Endothelial cell of umbilical vein (primary cell): ENCODE measurements around the gene CNTFR. TPM values are rescaled to one million over a fixed set of nuclear protein-coding genes. Genes with fewer than 3 reads are reported as not detected.

Experiments used
- BruUV-seq: library from RNA; stranded (reverse); fragments of 400-500 nt; replicated peaks from 2 replicates; lab custom pipeline; 2021; lab: Mats Ljungman, UMichigan
- CTCF ChIA-PET: fragments of 300-600, 350-600 bp; sonication (Branson Sonifier 250); formaldehyde crosslinking; loops from one replicate; lab custom pipeline; 2021; ENCODE audit warnings: antibody characterized with exemption, inconsistent platforms; lab: Charles Lee
- POLR2A ChIA-PET: fragments of 300-600, 350-600 bp; sonication (Branson Sonifier 250); formaldehyde crosslinking; loops from one replicate; lab custom pipeline; 2021; ENCODE audit warnings: antibody characterized with exemption, inconsistent platforms; lab: Charles Lee
- DNase-seq: peaks from one replicate; pipeline ENCODE4 v3.0.0-alpha.2; 2011; ENCODE audit warnings: low read depth, low spot score
- FAIRE-seq: peaks from 2 replicates; lab custom pipeline; 2011; peaks lifted over from hg19 to GRCh38; lab: Jason Lieb, UNC
- H2AFZ ChIP-seq: 2 replicates; pipeline ENCODE4 v1.6.0; 2012; ENCODE audit warnings: low read depth, low read length, control low read depth, inconsistent platforms
- H3K27ac ChIP-seq: 2 replicates; pipeline ENCODE4 v1.5.1; 2011; ENCODE audit warnings: low read depth, mild to moderate bottlenecking, control low read depth, low read length, moderate library complexity; ENCODE audit not compliant: insufficient read depth
- H3K27me3 ChIP-seq, 2 experiments: 2 replicates each; pipeline versions ENCODE4 v1.6.0 to v1.6.1; 2011; ENCODE audit warnings: low read length in 2 of 2, mixed read lengths in 1 of 2; ENCODE audit not compliant: control insufficient read depth in 2 of 2, insufficient read depth in 2 of 2
- H3K36me3 ChIP-seq, 2 experiments: 2 replicates in 1 of 2; 3 replicates in 1 of 2; pipeline ENCODE4 v1.5.1; 2011; ENCODE audit warnings: low read length in 2 of 2, mild to moderate bottlenecking in 1 of 2, moderate library complexity in 1 of 2; ENCODE audit not compliant: control insufficient read depth in 2 of 2, insufficient read depth in 2 of 2; ENCODE audit errors: extremely low read depth in 1 of 2
- H3K4me1 ChIP-seq: 3 replicates; pipeline ENCODE4 v1.5.1; 2011; ENCODE audit warnings: mild to moderate bottlenecking, low read length; ENCODE audit not compliant: control insufficient read depth, insufficient read depth; ENCODE audit errors: extremely low read depth
- H3K4me2 ChIP-seq: 2 replicates; pipeline ENCODE4 v1.6.1; 2011; ENCODE audit warnings: low read length, control low read depth, mixed read lengths; ENCODE audit not compliant: insufficient read depth
- H3K4me3 ChIP-seq, 3 experiments: fragments of 200-600 bp in 1 of 3; sonication (generic), shearing (Covaris generic) in 1 of 3; replicated peaks in 1 of 3; 2 replicates each; pipeline ENCODE4 v1.5.1; 2011 to 2016; ENCODE audit warnings: control low read depth in 3 of 3, low read length in 3 of 3, mild to moderate bottlenecking in 2 of 3, inconsistent platforms in 1 of 3, low read depth in 1 of 3, moderate library complexity in 1 of 3; ENCODE audit not compliant: insufficient read depth in 1 of 3
- H3K79me2 ChIP-seq: 2 replicates; pipeline ENCODE4 v1.6.0; 2012; ENCODE audit warnings: low read length, inconsistent platforms; ENCODE audit not compliant: control insufficient read depth, insufficient read depth
- H3K9ac ChIP-seq: replicated peaks from 2 replicates; pipeline ENCODE3; 2011; ENCODE audit warnings: low read length, control low read depth; ENCODE audit not compliant: insufficient read depth; ENCODE audit errors: extremely low read depth
- H3K9me1 ChIP-seq: replicated peaks from 3 replicates; pipeline ENCODE4 v1.6.0; 2011; ENCODE audit warnings: mild to moderate bottlenecking, low read length; ENCODE audit not compliant: control insufficient read depth, insufficient read depth; ENCODE audit errors: extremely low read depth
- H3K9me3 ChIP-seq: replicated peaks from 2 replicates; pipeline ENCODE4 v1.5.1; 2012; ENCODE audit warnings: low read length, inconsistent platforms; ENCODE audit not compliant: control insufficient read depth, insufficient read depth
- H4K20me1 ChIP-seq: replicated peaks from 2 replicates; pipeline ENCODE3; 2011; ENCODE audit warnings: mild to moderate bottlenecking, low read length; ENCODE audit not compliant: control insufficient read depth, insufficient read depth; ENCODE audit errors: extremely low read depth
- CTCF ChIP-seq, 2 donors: IDR thresholded peaks; 1 replicate in 1 of 2; 2 replicates in 1 of 2; pipeline ENCODE4 v1.5.1; 2011; ENCODE audit warnings: low read length in 2 of 2, mild to moderate bottlenecking in 2 of 2, moderate library complexity in 2 of 2, control low read depth in 1 of 2, inconsistent platforms in 1 of 2, low read depth in 1 of 2; ENCODE audit not compliant: insufficient read depth in 1 of 2; ENCODE audit errors: extremely low read depth in 1 of 2
- EZH2 ChIP-seq: IDR thresholded peaks from 2 replicates; pipeline ENCODE4 v1.6.1; 2012; ENCODE audit warnings: borderline replicate concordance, low read depth, mild to moderate bottlenecking, moderate library complexity, low read length, inconsistent platforms; ENCODE audit not compliant: severe bottlenecking
- FOS ChIP-seq: IDR thresholded peaks from 2 replicates; pipeline ENCODE4 v1.6.1; 2011; ENCODE audit warnings: mild to moderate bottlenecking, low read length, moderate library complexity, borderline replicate concordance; ENCODE audit not compliant: insufficient read depth
- GATA2 ChIP-seq: IDR thresholded peaks from 2 replicates; pipeline ENCODE4 v1.7.0; 2011; ENCODE audit warnings: low read depth, mild to moderate bottlenecking, moderate library complexity, mixed read lengths, low read length; ENCODE audit not compliant: insufficient read length, insufficient read depth
- JUN ChIP-seq: IDR thresholded peaks from 2 replicates; pipeline ENCODE4 v1.6.1; 2011; ENCODE audit warnings: borderline replicate concordance, low read depth; ENCODE audit not compliant: insufficient read length, insufficient read depth
- MYC ChIP-seq: IDR thresholded peaks from one replicate; pipeline ENCODE4 v1.6.1; 2011; ENCODE audit warnings: mild to moderate bottlenecking, low read depth, low read length
- POLR2A ChIP-seq: IDR thresholded peaks from 2 replicates; pipeline ENCODE4 v1.6.1; 2012; ENCODE audit warnings: low read depth, mild to moderate bottlenecking, control low read depth, low read length
- POLR2AphosphoS5 ChIP-seq: IDR thresholded peaks from 2 replicates; pipeline ENCODE4 v1.6.1; 2012; ENCODE audit warnings: low read depth, mild to moderate bottlenecking, control low read depth, low read length, moderate library complexity; ENCODE audit not compliant: insufficient read depth
- dilution Hi-C: fragments of 300-500 bp; cut with MboI; formaldehyde crosslinking; loops from one replicate; pipeline ENCODE4 v1.15.0; 2019; ENCODE audit warnings: low sequenced_read_pairs; ENCODE audit not compliant: extremely low pct_ligation_motif_present
- intact Hi-C: fragments of 100-400 bp; cut with micrococcal nuclease; formaldehyde crosslinking; loops from one replicate; pipeline ENCODE4 v1.10.0; 2022
- polyA plus RNA-seq, 4 experiments: library from polyadenylated mRNA; depleted of rRNA in 3 of 4; stranded (reverse) in 3 of 4; unstranded in 1 of 4; fragments of >200 nt; gene quantifications; 2 replicates each; pipeline versions ENCODE4 v1.2.1 to v1.2.3, GENCODE V29; 2011 to 2012; ENCODE audit warnings: missing spikeins in 1 of 4
- total RNA-seq: library from RNA; stranded (reverse); gene quantifications from 2 replicates; pipeline ENCODE4 v1.2.3, GENCODE V29; 2021
- TF ChIP-seq, protein P1 (sequence below): IDR thresholded peaks from 2 replicates; pipeline ENCODE4 v1.6.1; 2011; ENCODE audit not compliant: insufficient read depth, insufficient read length

Gene CNTFR
- total and polyA plus RNA-seq, 2 donors (not counting 3 experiments of a cell fraction or from before 2014, with no cell fraction given) = not detected

- FAIRE-seq = no peak
- CTCF ChIA-PET = interaction anchor here (0.6 to 4.0 kb wide), 19 partner anchors 9 to 254 kb away, joined by 3 to 130 read pairs (median 9); partner anchors contain the start of genes DCTN3, GALT and RPP25L
- peaks cover 15 to 16% of the 10 kb centered on the region in 2 experiments for H3K27me3 ChIP-seq
- dilution Hi-C loops = no loop called here
- POLR2A ChIA-PET = interaction anchor here (0.7 kb wide), 1 partner anchor 23 kb away, joined by 3 read pairs; the partner anchor contains the start of gene RPP25L
- DNase-seq = no peak
- intact Hi-C loops = loop anchor here (1.0 kb wide), 2 partner anchors 22 to 86 kb away; partner anchors contain the start of gene RPP25L
- H4K20me1 ChIP-seq = no peaks in the 10 kb centered on the region
- H3K4me2 ChIP-seq = no peak overlapping the region
- H3K36me3 ChIP-seq = peaks cover 0 to 2% of the 10 kb centered on the region in 2 experiments
- H3K4me1 ChIP-seq = peaks cover 16% of the 10 kb centered on the region
- H3K27ac ChIP-seq = no peak overlapping the region
- TSS peak; percentile 62 for BruUV-seq
- no peaks in the 10 kb centered on the region for H3K9me1 ChIP-seq
- H3K9ac ChIP-seq = no peak overlapping the region
- TF ChIP-seq POLR2AphosphoS5 = no peak
- no peak for TF ChIP-seq CTCF (IDR thresholded peaks at IDR 0.05; ENCODE audit: extremely low read depth in 1 of 2, insufficient read depth in 1 of 2, low read depth in 1 of 2, low read length in 2 of 2)
- TF ChIP-seq, protein P1, sequence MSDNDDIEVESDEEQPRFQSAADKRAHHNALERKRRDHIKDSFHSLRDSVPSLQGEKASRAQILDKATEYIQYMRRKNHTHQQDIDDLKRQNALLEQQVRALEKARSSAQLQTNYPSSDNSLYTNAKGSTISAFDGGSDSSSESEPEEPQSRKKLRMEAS = no peak
- no peak for TF ChIP-seq POLR2A
- TF ChIP-seq JUN = no peak
- no peak for TF ChIP-seq GATA2
- TF ChIP-seq FOS = no peak
- no peak for TF ChIP-seq MYC
- no peak for TF ChIP-seq EZH2
- peaks cover 19% of the 10 kb centered on the region for H3K79me2 ChIP-seq
- H3K9me3 ChIP-seq = no peaks in the 10 kb centered on the region
- H3K4me3 ChIP-seq = no peak overlapping the region
- H2AFZ ChIP-seq = no peak overlapping the region
Observed at GRCh38 chr9:34634551-34635248, 45.2 kb upstream of the CNTFR start.
